ENCODE results near the gene NOXO1.

Gene NOXO1

GRCh38 chr16:2001456-2002355 is 20.4 kb upstream of the NOXO1 start:
- Histone ChIP-seq H3K9me3 (ENCODE audit: control insufficient read depth, insufficient read depth, low read length) (no peaks in the 10 kb centered on the region), H3K27me3 (ENCODE audit: control insufficient read depth, insufficient read depth, low read length) (no peaks in the 10 kb centered on the region), H3K4me1 (ENCODE audit: control insufficient read depth, insufficient read depth, low read length) (peaks cover 2% of the 10 kb centered on the region), H3K9ac (ENCODE audit: low read depth, low read length) (no peak overlapping the region), H3K36me3 (ENCODE audit: control insufficient read depth, insufficient read depth, low read length) (peaks cover 58% of the 10 kb centered on the region), H3K4me3 (ENCODE audit: low read depth, low read length) (no peak overlapping the region)

- H3K36me3 ChIP-seq (ENCODE audit: control insufficient read depth, insufficient read depth, low read length): peaks cover 58% of the 10 kb centered on the region
- H3K4me1 ChIP-seq (ENCODE audit: control insufficient read depth, insufficient read depth, low read length): peaks cover 2% of the 10 kb centered on the region
- no peak overlapping the region for H3K9ac ChIP-seq (ENCODE audit: low read depth, low read length)
- H3K4me3 ChIP-seq (ENCODE audit: low read depth, low read length): no peak overlapping the region
- H3K27me3 ChIP-seq (ENCODE audit: control insufficient read depth, insufficient read depth, low read length): no peaks in the 10 kb centered on the region
- no peaks in the 10 kb centered on the region for H3K9me3 ChIP-seq (ENCODE audit: control insufficient read depth, insufficient read depth, low read length)
These were observed 19.8 kb upstream of the NOXO1 start for GRCh38 chr16:2001035-2001434.

- Histone ChIP-seq H3K36me3 (ENCODE audit: control insufficient read depth, insufficient read depth, low read length) (peaks cover 58% of the 10 kb centered on the region), H3K27me3 (ENCODE audit: control insufficient read depth, insufficient read depth, low read length) (no peaks in the 10 kb centered on the region), H3K4me3 (ENCODE audit: low read depth, low read length) (no peak overlapping the region), H3K4me1 (ENCODE audit: control insufficient read depth, insufficient read depth, low read length) (peaks cover 2% of the 10 kb centered on the region), H3K9ac (ENCODE audit: low read depth, low read length) (no peak overlapping the region), H3K9me3 (ENCODE audit: control insufficient read depth, insufficient read depth, low read length) (no peaks in the 10 kb centered on the region)
These were observed 18.7 kb upstream of the NOXO1 start for GRCh38 chr16:1999866-2000514.

GRCh38 chr16:1998852-1999801 is 17.9 kb upstream of the NOXO1 start:
- Histone ChIP-seq H3K9me3 (ENCODE audit: control insufficient read depth, insufficient read depth, low read length) (no peaks in the 10 kb centered on the region), H3K36me3 (ENCODE audit: control insufficient read depth, insufficient read depth, low read length) (peaks cover 58% of the 10 kb centered on the region), H3K4me1 (ENCODE audit: control insufficient read depth, insufficient read depth, low read length) (peaks cover 2% of the 10 kb centered on the region), H3K27me3 (ENCODE audit: control insufficient read depth, insufficient read depth, low read length) (no peaks in the 10 kb centered on the region), H3K4me3 (ENCODE audit: low read depth, low read length) (no peak overlapping the region), H3K9ac (ENCODE audit: low read depth, low read length) (no peak overlapping the region)

GRCh38 chr16:1998360-1998835 is 17.1 kb upstream of the NOXO1 start:
- H3K27me3 ChIP-seq (ENCODE audit: control insufficient read depth, insufficient read depth, low read length): no peaks in the 10 kb centered on the region
- H3K36me3 ChIP-seq (ENCODE audit: control insufficient read depth, insufficient read depth, low read length): peaks cover 56% of the 10 kb centered on the region
- no peak overlapping the region for H3K9ac ChIP-seq (ENCODE audit: low read depth, low read length)
- H3K4me3 ChIP-seq (ENCODE audit: low read depth, low read length): no peak overlapping the region
- no peaks in the 10 kb centered on the region for H3K4me1 ChIP-seq (ENCODE audit: control insufficient read depth, insufficient read depth, low read length)
- H3K9me3 ChIP-seq (ENCODE audit: control insufficient read depth, insufficient read depth, low read length): no peaks in the 10 kb centered on the region

DNA sequence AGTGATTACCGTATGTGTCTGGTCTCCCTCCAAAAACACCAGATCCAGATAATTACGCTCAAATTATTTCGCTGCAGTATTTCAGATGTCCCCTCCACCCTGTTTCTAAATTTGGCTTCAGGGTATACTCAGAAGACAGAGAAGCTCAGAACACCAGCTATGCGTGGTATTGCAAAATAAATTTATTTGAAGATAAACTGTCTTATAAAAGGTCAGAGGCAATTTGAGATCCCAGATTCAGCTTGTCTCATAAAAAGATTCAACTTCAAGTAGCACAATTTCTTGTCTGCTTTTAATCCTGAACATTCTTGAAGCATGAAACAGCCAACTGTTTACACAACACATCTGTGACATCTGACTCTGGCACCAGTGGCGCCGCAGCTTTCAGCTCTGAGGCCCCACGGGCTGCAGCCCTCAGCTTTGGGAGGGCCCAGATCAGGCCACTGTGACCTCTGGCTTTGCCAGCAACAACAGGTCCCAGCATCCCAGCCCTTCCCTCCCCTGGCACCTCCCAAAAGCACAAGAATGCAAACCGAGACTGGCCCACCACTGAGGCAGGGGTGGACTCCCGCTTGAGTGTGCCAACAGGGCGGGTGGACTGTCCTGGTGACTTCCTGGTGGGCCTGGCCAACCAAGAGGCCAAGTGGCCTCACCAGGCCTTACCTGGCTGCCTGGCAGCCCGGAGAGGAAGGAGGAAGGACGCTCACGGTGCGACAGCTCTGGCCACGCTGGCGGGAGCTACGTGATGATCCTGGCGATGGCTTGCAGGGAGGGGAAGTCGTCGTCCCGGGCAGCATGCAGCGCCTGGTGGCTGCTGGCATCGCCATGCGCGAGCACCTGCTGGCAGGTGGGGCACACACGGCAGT is 16.5 kb upstream of the NOXO1 start:
- no peaks in the 10 kb centered on the region for H3K4me1 ChIP-seq (ENCODE audit: control insufficient read depth, insufficient read depth, low read length)
- no peak overlapping the region for H3K9ac ChIP-seq (ENCODE audit: low read depth, low read length)
- H3K4me3 ChIP-seq (ENCODE audit: low read depth, low read length): no peak overlapping the region
- no peaks in the 10 kb centered on the region for H3K27me3 ChIP-seq (ENCODE audit: control insufficient read depth, insufficient read depth, low read length)
- peaks cover 49% of the 10 kb centered on the region for H3K36me3 ChIP-seq (ENCODE audit: control insufficient read depth, insufficient read depth, low read length)
- no peaks in the 10 kb centered on the region for H3K9me3 ChIP-seq (ENCODE audit: control insufficient read depth, insufficient read depth, low read length)

DNA sequence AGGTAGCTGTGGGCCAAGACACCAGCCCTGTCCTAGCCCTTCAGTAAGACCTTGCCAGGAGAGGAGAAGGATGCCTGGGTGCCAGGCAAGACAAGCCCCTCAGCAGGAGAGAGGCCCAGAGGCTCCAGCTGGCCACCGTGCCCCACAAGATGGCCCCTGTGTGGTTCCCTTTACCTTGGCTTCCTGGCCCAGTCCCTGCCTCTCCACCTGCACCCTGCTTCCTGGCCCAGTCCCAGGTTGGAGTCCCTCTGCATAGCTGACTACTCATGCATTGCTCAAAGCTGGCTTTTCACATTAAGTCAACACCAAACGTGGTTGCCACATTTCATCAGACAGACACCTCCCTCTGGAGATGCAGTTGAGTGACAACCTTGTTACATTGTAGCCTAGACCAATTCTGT is 12.5 kb upstream of the NOXO1 start:
- Histone ChIP-seq H3K36me3 (ENCODE audit: control insufficient read depth, insufficient read depth, low read length) (peaks cover 14% of the 10 kb centered on the region), H3K4me1 (ENCODE audit: control insufficient read depth, insufficient read depth, low read length) (no peaks in the 10 kb centered on the region), H3K9me3 (ENCODE audit: control insufficient read depth, insufficient read depth, low read length) (no peaks in the 10 kb centered on the region), H3K9ac (ENCODE audit: low read depth, low read length) (no peak overlapping the region), H3K27me3 (ENCODE audit: control insufficient read depth, insufficient read depth, low read length) (peaks cover 17% of the 10 kb centered on the region), H3K4me3 (ENCODE audit: low read depth, low read length) (no peak overlapping the region)

DNA sequence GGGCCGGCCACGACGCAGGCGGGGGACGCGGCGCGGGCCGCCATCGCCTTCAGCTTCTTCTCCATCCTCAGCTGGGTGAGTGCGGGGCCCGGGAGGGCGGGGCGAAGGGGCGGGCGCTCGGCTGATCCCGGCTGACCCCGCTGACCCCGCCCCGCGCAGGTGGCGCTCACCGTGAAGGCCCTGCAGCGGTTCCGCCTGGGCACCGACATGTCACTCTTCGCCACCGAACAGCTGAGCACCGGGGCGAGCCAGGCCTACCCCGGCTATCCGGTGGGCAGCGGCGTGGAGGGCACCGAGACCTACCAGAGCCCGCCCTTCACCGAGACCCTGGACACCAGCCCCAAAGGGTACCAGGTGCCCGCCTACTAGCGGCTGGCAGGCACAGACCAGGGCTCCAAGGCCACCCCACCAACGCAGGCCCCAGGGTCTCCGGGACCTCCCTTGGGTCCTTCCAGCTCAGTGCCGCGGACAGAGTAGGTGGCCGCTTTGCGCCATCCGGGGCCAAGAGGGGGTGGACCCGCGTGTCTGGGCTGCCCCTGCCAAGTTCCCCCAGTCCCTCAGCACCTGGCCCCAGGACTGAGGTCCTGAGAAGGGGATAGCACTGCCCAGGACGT is 11.5 kb upstream of the NOXO1 start:
- peak overlapping the region; percentile 32 for H3K4me3 ChIP-seq (ENCODE audit: low read depth, low read length)
- H3K36me3 ChIP-seq (ENCODE audit: control insufficient read depth, insufficient read depth, low read length): peaks cover 7% of the 10 kb centered on the region
- peaks cover 24% of the 10 kb centered on the region for H3K27me3 ChIP-seq (ENCODE audit: control insufficient read depth, insufficient read depth, low read length)
- no peak overlapping the region for H3K9ac ChIP-seq (ENCODE audit: low read depth, low read length)
- no peaks in the 10 kb centered on the region for H3K9me3 ChIP-seq (ENCODE audit: control insufficient read depth, insufficient read depth, low read length)
- H3K4me1 ChIP-seq (ENCODE audit: control insufficient read depth, insufficient read depth, low read length): no peaks in the 10 kb centered on the region

DNA sequence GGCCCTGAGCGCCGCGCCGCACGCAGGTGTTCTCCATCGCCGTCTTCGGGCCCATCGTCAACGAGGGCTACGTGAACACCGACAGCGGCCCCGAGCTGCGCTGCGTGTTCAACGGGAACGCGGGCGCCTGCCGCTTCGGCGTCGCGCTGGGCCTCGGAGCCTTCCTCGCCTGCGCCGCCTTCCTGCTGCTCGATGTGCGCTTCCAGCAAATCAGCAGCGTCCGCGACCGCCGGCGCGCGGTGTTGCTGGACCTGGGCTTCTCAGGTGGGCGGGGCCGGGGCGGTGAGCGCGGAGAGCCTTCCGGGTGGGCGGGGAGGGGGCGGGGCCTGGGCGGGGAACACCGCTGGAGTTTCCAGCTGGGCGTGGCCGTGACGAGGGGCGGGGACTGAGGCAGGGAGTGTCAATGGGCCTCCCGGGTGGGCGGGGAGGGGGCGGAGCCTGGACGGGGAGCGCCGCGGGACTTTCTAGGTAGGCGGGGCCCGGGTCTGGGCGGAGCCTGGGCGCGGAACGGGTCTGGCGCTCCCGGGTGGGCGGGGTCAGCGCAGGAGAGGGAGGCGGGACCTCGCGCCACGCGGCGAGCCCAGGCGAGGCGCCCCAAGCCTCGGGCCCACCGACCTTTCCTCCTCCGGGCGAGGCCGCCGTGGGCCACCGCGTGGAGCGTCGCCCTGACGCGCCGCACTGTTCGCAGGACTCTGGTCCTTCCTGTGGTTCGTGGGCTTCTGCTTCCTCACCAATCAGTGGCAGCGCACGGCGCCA is 10.9 kb upstream of the NOXO1 start:
- Histone ChIP-seq H3K36me3 (ENCODE audit: control insufficient read depth, insufficient read depth, low read length) (peaks cover 4% of the 10 kb centered on the region), H3K9ac (ENCODE audit: low read depth, low read length) (no peak overlapping the region), H3K9me3 (ENCODE audit: control insufficient read depth, insufficient read depth, low read length) (no peaks in the 10 kb centered on the region), H3K27me3 (ENCODE audit: control insufficient read depth, insufficient read depth, low read length) (peaks cover 24% of the 10 kb centered on the region), H3K4me3 (ENCODE audit: low read depth, low read length) (peak overlapping the region; percentile 73), H3K4me1 (ENCODE audit: control insufficient read depth, insufficient read depth, low read length) (no peaks in the 10 kb centered on the region)

DNA sequence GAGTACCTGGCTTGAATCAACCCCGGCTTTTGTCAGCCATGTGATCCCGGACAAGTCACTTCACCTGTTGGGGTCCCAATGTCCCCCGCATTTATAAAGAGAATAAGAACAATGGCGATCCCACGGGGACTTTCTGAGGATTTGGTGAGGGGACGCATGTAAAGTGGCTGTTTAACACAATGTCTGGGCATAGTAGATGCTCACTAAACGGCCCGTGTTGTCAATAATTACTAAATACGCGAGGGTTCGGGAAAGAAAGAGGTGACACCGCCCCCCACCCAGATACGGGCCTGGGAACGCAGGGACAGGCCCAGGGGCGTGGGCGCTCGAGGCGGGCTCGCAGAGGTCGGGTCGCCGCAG is 10.3 kb upstream of the NOXO1 start:
- H3K4me1 ChIP-seq (ENCODE audit: control insufficient read depth, insufficient read depth, low read length): no peaks in the 10 kb centered on the region
- H3K9me3 ChIP-seq (ENCODE audit: control insufficient read depth, insufficient read depth, low read length): no peaks in the 10 kb centered on the region
- no peak overlapping the region for H3K9ac ChIP-seq (ENCODE audit: low read depth, low read length)
- H3K36me3 ChIP-seq (ENCODE audit: control insufficient read depth, insufficient read depth, low read length): peaks cover 4% of the 10 kb centered on the region
- H3K27me3 ChIP-seq (ENCODE audit: control insufficient read depth, insufficient read depth, low read length): peaks cover 24% of the 10 kb centered on the region
- peak overlapping the region; percentile 73 for H3K4me3 ChIP-seq (ENCODE audit: low read depth, low read length)
